IMR-90 (cell line): ENCODE measurements around the gene CTF1. TPM values are rescaled to one million over a fixed set of nuclear protein-coding genes. Genes with fewer than 3 reads are reported as not detected.

Experiments used
- ATAC-seq: fragments of 200-7000 bp; cut with Tn5 transposase; 2 replicates; pipeline ENCODE4 v1.9.1; 2020; ENCODE audit warnings: low read depth, mild to moderate bottlenecking, moderate library complexity
- BruUV-seq: library from RNA; stranded (reverse); fragments of 400-500 nt; replicated peaks from 2 replicates; lab custom pipeline; 2021; lab: Mats Ljungman, UMichigan
- CTCF ChIA-PET: fragments of 300-600 bp; formaldehyde crosslinking; extraction: SDS; loops from one replicate; lab custom pipeline; 2021; ENCODE audit warnings: antibody characterized with exemption; lab: Yijun Ruan, JAX
- POLR2A ChIA-PET: fragments of 300-600 bp; sonication (Branson Sonifier 250); formaldehyde crosslinking; loops from one replicate; lab custom pipeline; 2022; ENCODE audit warnings: antibody characterized with exemption; ENCODE audit not compliant: unreplicated experiment; lab: Charles Lee
- DNase-seq: peaks from one replicate; pipeline ENCODE4 v3.0.0; 2013
- H2AFZ ChIP-seq: replicated peaks from 2 replicates; pipeline ENCODE3; 2013; ENCODE audit warnings: low read length, mild to moderate bottlenecking; ENCODE audit not compliant: poor library complexity
- H2AK5ac ChIP-seq: 2 replicates; pipeline ENCODE4 v1.6.1; 2013; ENCODE audit warnings: low read depth, low read length, inconsistent platforms
- H2AK9ac ChIP-seq: replicated peaks from 2 replicates; pipeline ENCODE3; 2013; ENCODE audit warnings: mild to moderate bottlenecking, low read depth, low read length, moderate library complexity; ENCODE audit not compliant: poor library complexity
- H2BK120ac ChIP-seq: 2 replicates; pipeline ENCODE4 v1.6.1; 2013; ENCODE audit warnings: low read depth, low read length, inconsistent platforms
- H2BK15ac ChIP-seq: 3 replicates; pipeline ENCODE4 v1.6.1; 2013; ENCODE audit warnings: low read depth, low read length, inconsistent platforms
- H2BK20ac ChIP-seq: 2 replicates; pipeline ENCODE4 v1.6.1; 2013; ENCODE audit warnings: low read depth, mild to moderate bottlenecking, inconsistent platforms, low read length, moderate library complexity
- H2BK5ac ChIP-seq: 2 replicates; pipeline ENCODE4 v1.6.1; 2013; ENCODE audit warnings: mild to moderate bottlenecking, low read depth, low read length, inconsistent platforms; ENCODE audit not compliant: poor library complexity, severe bottlenecking
- H3K14ac ChIP-seq: replicated peaks from 2 replicates; pipeline ENCODE4 v1.6.1; 2013; ENCODE audit warnings: low read depth, low read length, inconsistent platforms
- H3K18ac ChIP-seq: 2 replicates; pipeline ENCODE4 v1.6.1; 2013; ENCODE audit warnings: low read depth, low read length, control low read depth
- H3K23ac ChIP-seq: 2 replicates; pipeline ENCODE4 v1.6.1; 2013; ENCODE audit warnings: low read depth, low read length, inconsistent platforms
- H3K27ac ChIP-seq: 2 replicates; pipeline ENCODE4 v1.5.1; 2013; ENCODE audit warnings: mild to moderate bottlenecking, control low read depth, low read length; ENCODE audit not compliant: insufficient read depth
- H3K27me3 ChIP-seq: 2 replicates; pipeline ENCODE4 v1.6.1; 2013; ENCODE audit warnings: low read length; ENCODE audit not compliant: control insufficient read depth, insufficient read depth
- H3K36me3 ChIP-seq: 2 replicates; pipeline ENCODE4 v1.6.1; 2013; ENCODE audit warnings: low read length, mixed read lengths; ENCODE audit not compliant: control insufficient read depth, insufficient read depth
- H3K4ac ChIP-seq: 2 replicates; pipeline ENCODE4 v1.6.1; 2013; ENCODE audit warnings: low read depth, low read length, inconsistent platforms
- H3K4me1 ChIP-seq: 2 replicates; pipeline ENCODE4 v1.6.1; 2013; ENCODE audit warnings: low read length, mixed read lengths; ENCODE audit not compliant: control insufficient read depth, insufficient read depth
- H3K4me2 ChIP-seq: 2 replicates; pipeline ENCODE4 v1.6.1; 2013; ENCODE audit warnings: low read depth, mild to moderate bottlenecking, control low read depth, low read length, moderate library complexity
- H3K4me3 ChIP-seq: 2 replicates; pipeline ENCODE4 v1.5.1; 2013; ENCODE audit warnings: low read depth, mild to moderate bottlenecking, control low read depth, low read length, moderate library complexity; ENCODE audit not compliant: insufficient read depth
- H3K56ac ChIP-seq: 2 replicates; pipeline ENCODE4 v1.6.1; 2013; ENCODE audit warnings: low read length, inconsistent platforms; ENCODE audit not compliant: insufficient read depth; ENCODE audit errors: extremely low read depth
- H3K79me1 ChIP-seq, 2 experiments: 2 replicates each; pipeline ENCODE4 v1.6.1; 2013; ENCODE audit warnings: low read length in 2 of 2, inconsistent platforms in 1 of 2, low read depth in 1 of 2
- H3K9ac ChIP-seq: 2 replicates; pipeline ENCODE4 v1.6.1; 2013; ENCODE audit warnings: low read depth, low read length, control low read depth
- H3K9me1 ChIP-seq: 2 replicates; pipeline ENCODE4 v1.6.1; 2013; ENCODE audit warnings: low read length, inconsistent platforms; ENCODE audit not compliant: insufficient read depth
- H3K9me3 ChIP-seq: 2 replicates; pipeline ENCODE4 v1.6.1; 2013; ENCODE audit warnings: low read length; ENCODE audit not compliant: control insufficient read depth, insufficient read depth
- H4K20me1 ChIP-seq: 2 replicates; pipeline ENCODE4 v1.6.1; 2013; ENCODE audit warnings: low read length, inconsistent platforms; ENCODE audit not compliant: insufficient read depth
- H4K5ac ChIP-seq: 2 replicates; pipeline ENCODE4 v1.6.1; 2013; ENCODE audit warnings: mild to moderate bottlenecking, low read depth, low read length, control low read depth
- H4K8ac ChIP-seq, 2 experiments: 2 replicates each; pipeline ENCODE4 v1.6.1; 2013; ENCODE audit warnings: low read depth in 2 of 2, low read length in 2 of 2, control low read depth in 1 of 2, inconsistent platforms in 1 of 2
- H4K91ac ChIP-seq: 2 replicates; pipeline ENCODE4 v1.6.1; 2013; ENCODE audit warnings: low read depth, low read length, inconsistent platforms; ENCODE audit not compliant: insufficient read depth
- MAFK ChIP-seq: IDR thresholded peaks from 2 replicates; pipeline ENCODE4 v1.6.1; 2012; ENCODE audit warnings: low read depth, low read length, improper control_type of control experiment
- NFE2L2 ChIP-seq: fragments of 150-350 bp; IDR thresholded peaks from 2 replicates; pipeline ENCODE4 v1.6.1; 2016; ENCODE audit warnings: low read depth, mild to moderate bottlenecking, low read length
- WGBS, 2 experiments: methylation state at CpG; one replicate each; pipeline versions ENCODE4 v1.1.5 to v1.1.7; 2013; ENCODE audit warnings: missing lambda C conversion rate in 2 of 2; ENCODE audit not compliant: insufficient read length in 1 of 2; ENCODE audit errors: extremely low coverage in 2 of 2; 5-methylcytosine and 5-hydroxymethylcytosine counted together
- dilution Hi-C: fragments of 300-500 bp; cut with HindIII; formaldehyde crosslinking; loops from one replicate; pipeline ENCODE4 v1.14.3; 2018; ENCODE audit warnings: low sequenced_read_pairs; ENCODE audit not compliant: unreplicated experiment
- in situ Hi-C: fragments of 300-500 bp; cut with MboI; formaldehyde crosslinking; loops from 3 replicates; pipeline ENCODE4 v1.14.3; 2019; ENCODE audit warnings: low sequenced_read_pairs, inconsistent platforms, mixed read lengths
- intact Hi-C: fragments of 100-400 bp; cut with micrococcal nuclease; formaldehyde crosslinking; loops from 2 replicates; pipeline ENCODE4 v1.10.0; 2022
- polyA plus RNA-seq, 3 experiments: library from polyadenylated mRNA; depleted of rRNA; stranded (reverse); fragments of >200 nt; gene quantifications; 2 replicates each; pipeline ENCODE4 v1.2.3, GENCODE V29; 2012; ENCODE audit warnings: low replicate concordance in 1 of 3
- total RNA-seq: library from RNA; depleted of rRNA; stranded (reverse); fragments of >200 nt; gene quantifications from 2 replicates; pipeline ENCODE4 v1.2.3, GENCODE V29; 2012

CTF1 gene
- total and polyA plus RNA-seq, 2 of the 4 experiments (the other 2 are of a cell fraction), result 0.18 to 12.9 TPM

DNA sequence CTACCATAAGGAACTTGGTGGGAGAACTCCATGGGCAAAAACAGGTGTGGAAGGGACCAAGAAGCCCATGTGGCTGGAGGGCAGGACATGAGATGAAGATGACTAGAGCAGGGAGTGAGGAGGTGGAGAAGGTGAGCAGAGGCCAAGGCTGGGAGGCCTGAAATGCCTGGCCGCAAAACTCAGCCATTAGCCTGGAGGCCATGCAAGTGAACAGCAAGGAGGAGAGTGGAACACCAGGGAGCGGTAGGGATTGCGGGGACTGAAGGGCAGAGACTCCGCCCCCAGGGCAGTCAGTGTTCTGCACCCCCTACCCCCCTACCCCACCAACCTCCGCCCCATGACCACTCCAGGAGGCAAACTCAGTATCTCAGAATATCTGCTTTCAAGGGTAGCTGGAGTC is 19.5 kb upstream of the CTF1 start:
- no peaks in the 10 kb centered on the region for H3K27me3 ChIP-seq
- peak overlapping the region; percentile 90 for H2AK9ac ChIP-seq
- H3K36me3 ChIP-seq, result peaks cover 7% of the 10 kb centered on the region
- H2BK20ac ChIP-seq, result no peak overlapping the region
- H2AFZ ChIP-seq, result no peak overlapping the region
- H3K56ac ChIP-seq, result no peak overlapping the region
- in situ Hi-C loops (no loop called here), intact Hi-C loops (no loop called here), dilution Hi-C loops (no loop called here)
- peaks cover 23 to 48% of the 10 kb centered on the region in 2 experiments; a peak in 3 of 4 replicates for H3K79me1 ChIP-seq
- 0 out of 2 replicates have a peak overlapping the region, but pooled peaks have one; percentile 25 for H3K9ac ChIP-seq
- DNase-seq, result no peak
- peak overlapping the region; percentile 96 for H3K4ac ChIP-seq
- H3K4me3 ChIP-seq, result no peak overlapping the region
- H4K20me1 ChIP-seq, result no peaks in the 10 kb centered on the region
- H3K18ac ChIP-seq, result no peak overlapping the region
- H3K14ac ChIP-seq, result no peak overlapping the region
- H3K9me3 ChIP-seq, result no peaks in the 10 kb centered on the region
- H4K91ac ChIP-seq, result peak overlapping the region; percentile 83; the same call in 1 of the 2 replicates
- peak overlapping the region; percentile 98 for H3K4me2 ChIP-seq
- no TSS peak for BruUV-seq
- H2BK5ac ChIP-seq, result no peak overlapping the region
- H4K5ac ChIP-seq, result peak overlapping the region; percentile 24; the same call in 1 of the 2 replicates
- POLR2A ChIA-PET, result no interaction called here
- peak overlapping the region; percentile 64 for H2AK5ac ChIP-seq
- H3K4me1 ChIP-seq, result peaks cover 11% of the 10 kb centered on the region
- ATAC-seq, result no peak
- H3K27ac ChIP-seq, result peak overlapping the region; percentile 16
- H4K8ac ChIP-seq, result peak overlapping the region; percentile 72 to 89; a peak in 2 of 4 replicates
- no peak overlapping the region for H2BK120ac ChIP-seq
- H3K9me1 ChIP-seq, result peaks cover 4% of the 10 kb centered on the region; the same call in 1 of the 2 replicates
- no peak overlapping the region for H2BK15ac ChIP-seq
- H3K23ac ChIP-seq, result peak overlapping the region; percentile 95
- no CpG with 5 or more reads among the region's 5 CpGs for WGBS, 2 experiments
- TF ChIP-seq MAFK (no peak), NFE2L2 (no peak)
- CTCF ChIA-PET, result no interaction called here
